SK-N-SH treated with all-trans-retinoic acid at 6 μM for 48 hours (cell line): Measurements from ENCODE around the gene NAA15.

Source experiments
- ZNF565 ChIP-seq: fragments of 450-650 bp; formaldehyde crosslinking; conservative IDR thresholded peaks from 2 replicates; pipeline ENCODE4 v1.5.0; 2020; ENCODE audit warnings: low read depth, mild to moderate bottlenecking, moderate library complexity
- ZNF8 ChIP-seq: fragments of 450-650 bp; formaldehyde crosslinking; IDR thresholded peaks from 2 replicates; pipeline ENCODE4 v1.5.0; 2020; ENCODE audit warnings: mild to moderate bottlenecking, moderate library complexity
- TF ChIP-seq, protein P1 (sequence below): fragments of 250-450 bp; sonication (Bioruptor Pico); IDR thresholded peaks from 2 replicates; pipeline ENCODE4 v1.8.0; 2020; ENCODE audit warnings: mild to moderate bottlenecking, moderate library complexity, borderline replicate concordance
- TF ChIP-seq, protein P2 (sequence below): fragments of 250-450 bp; sonication (Bioruptor Pico); IDR thresholded peaks from 2 replicates; pipeline ENCODE4 v1.5.0; 2020; ENCODE audit warnings: mild to moderate bottlenecking, moderate library complexity

DNA sequence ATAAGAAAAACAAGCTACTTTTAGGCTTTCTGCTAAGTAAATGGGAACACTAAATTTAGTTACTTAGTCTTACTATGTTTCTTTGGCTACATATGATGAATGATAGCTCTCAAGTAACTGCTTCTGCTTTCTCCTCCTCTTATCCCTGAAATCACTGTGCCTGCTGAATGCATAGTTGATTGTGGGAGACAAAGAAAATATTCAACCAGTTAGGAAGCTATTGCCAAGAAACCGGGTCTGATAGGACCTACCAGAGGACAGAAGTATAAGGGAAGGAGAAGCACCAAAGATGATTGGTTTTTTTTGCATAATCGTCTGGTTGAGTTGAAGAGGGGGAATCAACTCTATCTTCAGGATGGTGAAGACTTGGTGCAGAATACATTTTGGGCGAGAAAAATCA is 29.0 kb downstream of the NAA15 start:
- TF ChIP-seq, protein P1, sequence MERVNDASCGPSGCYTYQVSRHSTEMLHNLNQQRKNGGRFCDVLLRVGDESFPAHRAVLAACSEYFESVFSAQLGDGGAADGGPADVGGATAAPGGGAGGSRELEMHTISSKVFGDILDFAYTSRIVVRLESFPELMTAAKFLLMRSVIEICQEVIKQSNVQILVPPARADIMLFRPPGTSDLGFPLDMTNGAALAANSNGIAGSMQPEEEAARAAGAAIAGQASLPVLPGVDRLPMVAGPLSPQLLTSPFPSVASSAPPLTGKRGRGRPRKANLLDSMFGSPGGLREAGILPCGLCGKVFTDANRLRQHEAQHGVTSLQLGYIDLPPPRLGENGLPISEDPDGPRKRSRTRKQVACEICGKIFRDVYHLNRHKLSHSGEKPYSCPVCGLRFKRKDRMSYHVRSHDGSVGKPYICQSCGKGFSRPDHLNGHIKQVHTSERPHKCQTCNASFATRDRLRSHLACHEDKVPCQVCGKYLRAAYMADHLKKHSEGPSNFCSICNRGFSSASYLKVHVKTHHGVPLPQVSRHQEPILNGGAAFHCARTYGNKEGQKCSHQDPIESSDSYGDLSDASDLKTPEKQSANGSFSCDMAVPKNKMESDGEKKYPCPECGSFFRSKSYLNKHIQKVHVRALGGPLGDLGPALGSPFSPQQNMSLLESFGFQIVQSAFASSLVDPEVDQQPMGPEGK (CRISPR knock-in tag) = no peak
- TF ChIP-seq ZNF565 (CRISPR knock-in tag) = no peak
- TF ChIP-seq, protein P2, sequence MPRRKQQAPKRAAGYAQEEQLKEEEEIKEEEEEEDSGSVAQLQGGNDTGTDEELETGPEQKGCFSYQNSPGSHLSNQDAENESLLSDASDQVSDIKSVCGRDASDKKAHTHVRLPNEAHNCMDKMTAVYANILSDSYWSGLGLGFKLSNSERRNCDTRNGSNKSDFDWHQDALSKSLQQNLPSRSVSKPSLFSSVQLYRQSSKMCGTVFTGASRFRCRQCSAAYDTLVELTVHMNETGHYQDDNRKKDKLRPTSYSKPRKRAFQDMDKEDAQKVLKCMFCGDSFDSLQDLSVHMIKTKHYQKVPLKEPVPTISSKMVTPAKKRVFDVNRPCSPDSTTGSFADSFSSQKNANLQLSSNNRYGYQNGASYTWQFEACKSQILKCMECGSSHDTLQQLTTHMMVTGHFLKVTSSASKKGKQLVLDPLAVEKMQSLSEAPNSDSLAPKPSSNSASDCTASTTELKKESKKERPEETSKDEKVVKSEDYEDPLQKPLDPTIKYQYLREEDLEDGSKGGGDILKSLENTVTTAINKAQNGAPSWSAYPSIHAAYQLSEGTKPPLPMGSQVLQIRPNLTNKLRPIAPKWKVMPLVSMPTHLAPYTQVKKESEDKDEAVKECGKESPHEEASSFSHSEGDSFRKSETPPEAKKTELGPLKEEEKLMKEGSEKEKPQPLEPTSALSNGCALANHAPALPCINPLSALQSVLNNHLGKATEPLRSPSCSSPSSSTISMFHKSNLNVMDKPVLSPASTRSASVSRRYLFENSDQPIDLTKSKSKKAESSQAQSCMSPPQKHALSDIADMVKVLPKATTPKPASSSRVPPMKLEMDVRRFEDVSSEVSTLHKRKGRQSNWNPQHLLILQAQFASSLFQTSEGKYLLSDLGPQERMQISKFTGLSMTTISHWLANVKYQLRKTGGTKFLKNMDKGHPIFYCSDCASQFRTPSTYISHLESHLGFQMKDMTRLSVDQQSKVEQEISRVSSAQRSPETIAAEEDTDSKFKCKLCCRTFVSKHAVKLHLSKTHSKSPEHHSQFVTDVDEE (CRISPR knock-in tag) = no peak
- no peak for TF ChIP-seq ZNF8 (CRISPR knock-in tag)
